OCI-LY7 (cell line): ENCODE measurements around the gene MPRIP.

ENCODE experiments used
- CTCF ChIP-seq: fragments of 200-600 bp; sonication (generic); conservative IDR thresholded peaks from 2 replicates; pipeline ENCODE4 v1.5.1; 2014; ENCODE audit warnings: mild to moderate bottlenecking, antibody characterized with exemption, low read length, moderate library complexity, mixed read lengths
- EZH2phosphoT487 ChIP-seq: fragments of 200-600 bp; sonication (generic); IDR thresholded peaks from 2 replicates; pipeline ENCODE4 v1.6.1; 2018; ENCODE audit warnings: low read depth, borderline replicate concordance, mild to moderate bottlenecking, mixed run types, antibody characterized with exemption, low read length, moderate library complexity, mixed read lengths

GRCh38 chr17:17063546-17064122, 21.4 kb downstream of the MPRIP start:
- TF ChIP-seq CTCF (no peak), EZH2phosphoT487 (no peak)
